Body of pancreas (tissue), 4 donors: ENCODE measurements around the gene PNPLA2.

Source experiments
- POLR2A ChIP-seq, 3 donors: fragments of 450-650 bp; IDR thresholded peaks; one replicate each; pipeline ENCODE4 v1.6.1; 2016; ENCODE audit warnings: antibody characterized with exemption in 3 of 3, mild to moderate bottlenecking in 2 of 3
- TF ChIP-seq, protein P1 (sequence below), 7 experiments: fragments of 450-650 bp in 4 of 7; fragments of 200-600 bp in 3 of 7; sonication (generic) in 3 of 7; IDR thresholded peaks; one replicate each; pipeline ENCODE4 v1.5.1; 2016 to 2019; ENCODE audit warnings: antibody characterized with exemption in 7 of 7

DNA sequence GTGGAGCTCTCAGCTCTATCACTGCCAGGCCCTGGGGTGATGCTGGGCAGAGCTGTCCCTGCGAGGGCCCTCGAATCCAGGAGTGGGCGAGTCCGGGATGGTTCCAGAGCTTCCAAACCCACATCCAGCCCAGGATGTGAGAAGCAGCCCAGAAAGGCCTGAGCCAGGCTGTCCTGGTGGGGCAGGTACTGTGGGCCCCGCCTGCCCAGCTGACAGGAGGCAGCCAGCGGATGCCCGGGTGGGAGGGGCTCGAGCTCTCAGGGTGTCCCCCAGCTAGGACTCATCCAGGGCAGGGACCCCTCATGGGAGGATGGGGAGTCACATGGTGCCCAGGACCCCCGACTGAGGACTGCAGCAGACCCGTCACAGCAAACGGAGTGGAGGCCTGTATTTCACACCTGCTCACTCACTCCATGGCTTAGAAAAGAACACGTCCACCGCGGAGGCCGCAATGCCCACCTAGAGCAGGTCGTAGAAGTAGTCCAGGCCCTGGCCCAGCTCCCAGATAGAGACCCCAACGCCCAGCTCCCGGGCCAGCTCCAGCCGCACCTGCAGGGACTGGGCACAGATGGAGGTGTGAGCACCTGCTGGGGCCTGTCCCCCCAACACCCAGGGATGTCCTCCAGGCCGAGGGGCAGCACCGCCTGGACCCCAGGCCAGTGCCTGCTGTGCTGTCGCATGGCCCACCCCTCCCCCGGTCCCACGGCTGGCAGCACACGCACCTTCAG lies 50.8 kb downstream of the PNPLA2 start:
- TF ChIP-seq, protein P1, sequence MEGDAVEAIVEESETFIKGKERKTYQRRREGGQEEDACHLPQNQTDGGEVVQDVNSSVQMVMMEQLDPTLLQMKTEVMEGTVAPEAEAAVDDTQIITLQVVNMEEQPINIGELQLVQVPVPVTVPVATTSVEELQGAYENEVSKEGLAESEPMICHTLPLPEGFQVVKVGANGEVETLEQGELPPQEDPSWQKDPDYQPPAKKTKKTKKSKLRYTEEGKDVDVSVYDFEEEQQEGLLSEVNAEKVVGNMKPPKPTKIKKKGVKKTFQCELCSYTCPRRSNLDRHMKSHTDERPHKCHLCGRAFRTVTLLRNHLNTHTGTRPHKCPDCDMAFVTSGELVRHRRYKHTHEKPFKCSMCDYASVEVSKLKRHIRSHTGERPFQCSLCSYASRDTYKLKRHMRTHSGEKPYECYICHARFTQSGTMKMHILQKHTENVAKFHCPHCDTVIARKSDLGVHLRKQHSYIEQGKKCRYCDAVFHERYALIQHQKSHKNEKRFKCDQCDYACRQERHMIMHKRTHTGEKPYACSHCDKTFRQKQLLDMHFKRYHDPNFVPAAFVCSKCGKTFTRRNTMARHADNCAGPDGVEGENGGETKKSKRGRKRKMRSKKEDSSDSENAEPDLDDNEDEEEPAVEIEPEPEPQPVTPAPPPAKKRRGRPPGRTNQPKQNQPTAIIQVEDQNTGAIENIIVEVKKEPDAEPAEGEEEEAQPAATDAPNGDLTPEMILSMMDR (IDR thresholded peaks at IDR 0.05) = no peak
- no peak for TF ChIP-seq POLR2A (IDR thresholded peaks at IDR 0.05)
